HG03342 (cell line): ENCODE measurements around the gene RRP12.
"Not testable (repeated sequence)": the region's sequence is repeated elsewhere in the genome, so short reads cannot be mapped to it uniquely, and the experiment has no call there.

ENCODE experiments used
- ATAC-seq: cut with Tn5 transposase; IDR thresholded peaks from one replicate; pipeline ENCODE4 v1.9.1; 2021; ENCODE audit warnings: mild to moderate bottlenecking, moderate library complexity; ENCODE audit not compliant: unreplicated experiment

RRP12 gene

GRCh38 chr10:97407211-97407951 lies 6.2 kb upstream of the RRP12 start:
- peak; percentile 87 for ATAC-seq

- ATAC-seq, result not testable (repeated sequence)
These were observed 5.3 kb upstream of the RRP12 start for GRCh38 chr10:97406483-97406882.

- no peak for ATAC-seq
These were observed 4.9 kb upstream of the RRP12 start for GRCh38 chr10:97406064-97406463.

- ATAC-seq, result no peak
These were observed 2.9 kb upstream of the RRP12 start for GRCh38 chr10:97404044-97404443.

- ATAC-seq, result no peak
These were observed 347 bp upstream of the RRP12 start for GRCh38 chr10:97401455-97401919.

- ATAC-seq, result peak; percentile 40
These were observed 1.1 kb downstream of the RRP12 start for GRCh38 chr10:97399843-97400545.

- no peak for ATAC-seq
These were observed 5.1 kb downstream of the RRP12 start for GRCh38 chr10:97396056-97396455.

- no peak for ATAC-seq
These were observed 8.0 kb downstream of the RRP12 start for GRCh38 chr10:97393034-97393573.

GRCh38 chr10:97390091-97390490 lies 11.0 kb downstream of the RRP12 start:
- no peak for ATAC-seq

GRCh38 chr10:97388152-97388551 lies 13.0 kb downstream of the RRP12 start:
- no peak for ATAC-seq

GRCh38 chr10:97385565-97385964 lies 15.6 kb downstream of the RRP12 start:
- ATAC-seq, result no peak

GRCh38 chr10:97384641-97385040 lies 16.5 kb downstream of the RRP12 start:
- ATAC-seq, result no peak

GRCh38 chr10:97384156-97384555 lies 17.0 kb downstream of the RRP12 start:
- no peak for ATAC-seq

- ATAC-seq, result no peak
These were observed 18.0 kb downstream of the RRP12 start for GRCh38 chr10:97383159-97383558.

- no peak for ATAC-seq
These were observed 19.5 kb downstream of the RRP12 start for GRCh38 chr10:97381626-97382025.

GRCh38 chr10:97380516-97380915 lies 20.6 kb downstream of the RRP12 start:
- no peak for ATAC-seq

- no peak for ATAC-seq
These were observed 21.9 kb downstream of the RRP12 start for GRCh38 chr10:97378933-97379921.

GRCh38 chr10:97376413-97376812 lies 24.7 kb downstream of the RRP12 start:
- no peak for ATAC-seq

GRCh38 chr10:97373456-97373855 lies 27.7 kb downstream of the RRP12 start:
- no peak for ATAC-seq

GRCh38 chr10:97372233-97372875 lies 28.8 kb downstream of the RRP12 start:
- ATAC-seq, result no peak
